Measurements from ENCODE around the gene NAE1.

DNA sequence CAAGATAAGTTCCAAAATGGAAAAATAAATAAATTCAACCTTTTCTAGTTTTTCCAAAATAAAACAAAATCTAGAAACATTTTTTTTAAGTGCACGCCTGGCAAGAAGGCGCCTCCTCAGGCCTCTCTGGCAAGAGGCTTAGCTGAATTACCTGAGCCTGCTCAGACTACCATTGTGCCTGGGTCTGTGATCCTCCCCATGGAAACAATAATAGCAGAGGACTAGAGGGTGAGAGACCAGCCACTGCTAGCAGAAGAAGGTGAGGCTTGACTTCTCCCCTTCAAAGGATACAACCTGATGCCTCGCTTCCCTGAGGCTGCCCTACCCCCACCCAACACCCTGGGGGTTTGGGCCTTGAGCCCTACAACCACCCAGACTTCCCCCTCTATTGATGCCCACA is 44.2 kb downstream of the NAE1 start:
- TF ChIP-seq, protein P1, sequence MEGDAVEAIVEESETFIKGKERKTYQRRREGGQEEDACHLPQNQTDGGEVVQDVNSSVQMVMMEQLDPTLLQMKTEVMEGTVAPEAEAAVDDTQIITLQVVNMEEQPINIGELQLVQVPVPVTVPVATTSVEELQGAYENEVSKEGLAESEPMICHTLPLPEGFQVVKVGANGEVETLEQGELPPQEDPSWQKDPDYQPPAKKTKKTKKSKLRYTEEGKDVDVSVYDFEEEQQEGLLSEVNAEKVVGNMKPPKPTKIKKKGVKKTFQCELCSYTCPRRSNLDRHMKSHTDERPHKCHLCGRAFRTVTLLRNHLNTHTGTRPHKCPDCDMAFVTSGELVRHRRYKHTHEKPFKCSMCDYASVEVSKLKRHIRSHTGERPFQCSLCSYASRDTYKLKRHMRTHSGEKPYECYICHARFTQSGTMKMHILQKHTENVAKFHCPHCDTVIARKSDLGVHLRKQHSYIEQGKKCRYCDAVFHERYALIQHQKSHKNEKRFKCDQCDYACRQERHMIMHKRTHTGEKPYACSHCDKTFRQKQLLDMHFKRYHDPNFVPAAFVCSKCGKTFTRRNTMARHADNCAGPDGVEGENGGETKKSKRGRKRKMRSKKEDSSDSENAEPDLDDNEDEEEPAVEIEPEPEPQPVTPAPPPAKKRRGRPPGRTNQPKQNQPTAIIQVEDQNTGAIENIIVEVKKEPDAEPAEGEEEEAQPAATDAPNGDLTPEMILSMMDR (IDR thresholded peaks at IDR 0.05; ENCODE audit: low read depth, low read length): no peak
- no peak for TF ChIP-seq POLR2A (IDR thresholded peaks at IDR 0.05; ENCODE audit: extremely low read depth, insufficient read length)

Data from NB4 (cell line).